Muscle layer of colon (tissue), 2 donors: Measurements from ENCODE around the gene MAP10.

Source experiments
- H3K27ac ChIP-seq: one replicate; pipeline ENCODE4 v1.7.0; 2013; ENCODE audit warnings: low read depth, mild to moderate bottlenecking, low read length, moderate library complexity
- H3K27me3 ChIP-seq, 2 donors: one replicate each; pipeline ENCODE4 v1.7.0; 2013; ENCODE audit warnings: low read length in 2 of 2, mild to moderate bottlenecking in 2 of 2; ENCODE audit not compliant: insufficient read depth in 2 of 2, control insufficient read depth in 1 of 2
- H3K36me3 ChIP-seq: one replicate; pipeline ENCODE4 v1.7.0; 2013; ENCODE audit warnings: mild to moderate bottlenecking, low read length; ENCODE audit not compliant: insufficient read depth
- H3K4me1 ChIP-seq: one replicate; pipeline ENCODE4 v1.7.0; 2013; ENCODE audit warnings: mild to moderate bottlenecking, low read length; ENCODE audit not compliant: insufficient read depth
- H3K4me3 ChIP-seq, 2 donors: one replicate each; pipeline ENCODE4 v1.7.0; 2013; ENCODE audit warnings: low read length in 2 of 2, low read depth in 1 of 2, mild to moderate bottlenecking in 1 of 2, moderate library complexity in 1 of 2
- H3K9ac ChIP-seq: one replicate; pipeline ENCODE4 v1.7.0; 2013; ENCODE audit warnings: low read length
- H3K9me3 ChIP-seq: one replicate; pipeline ENCODE4 v1.7.0; 2013; ENCODE audit warnings: mild to moderate bottlenecking, low read length
- donor health status: abdominal sarcoma.
- donor health status: Adenocarcinoma of cecum.

Gene MAP10

GRCh38 chr1:232806186-232806510 is 932 bp downstream of the MAP10 start:
- Histone ChIP-seq H3K9ac (no peak overlapping the region), H3K4me1 (peaks cover 8% of the 10 kb centered on the region), H3K27ac (peak overlapping the region; percentile 45), H3K9me3 (no peaks in the 10 kb centered on the region), H3K4me3 (peak overlapping the region in 1 of 2 donors; percentile 63), H3K36me3 (no peaks in the 10 kb centered on the region), H3K27me3 (no peaks in the 10 kb centered on the region)

- H3K9me3 ChIP-seq = no peaks in the 10 kb centered on the region
- no peaks in the 10 kb centered on the region for H3K36me3 ChIP-seq
- no peaks in the 10 kb centered on the region for H3K4me1 ChIP-seq
- no peak overlapping the region for H3K9ac ChIP-seq
- no peak overlapping the region for H3K4me3 ChIP-seq
- no peak overlapping the region for H3K27ac ChIP-seq
- no peaks in the 10 kb centered on the region for H3K27me3 ChIP-seq
Measured at GRCh38 chr1:232810856-232811255, 5.6 kb downstream of the MAP10 start.

- Histone ChIP-seq H3K36me3 (no peaks in the 10 kb centered on the region), H3K27me3 (no peaks in the 10 kb centered on the region), H3K4me1 (no peaks in the 10 kb centered on the region), H3K9me3 (no peaks in the 10 kb centered on the region), H3K27ac (no peak overlapping the region), H3K9ac (no peak overlapping the region), H3K4me3 (no peak overlapping the region)
Measured at GRCh38 chr1:232812560-232812959, 7.3 kb downstream of the MAP10 start.

GRCh38 chr1:232813097-232813496 is 7.9 kb downstream of the MAP10 start:
- H3K9ac ChIP-seq = no peak overlapping the region
- H3K27me3 ChIP-seq = no peaks in the 10 kb centered on the region
- H3K36me3 ChIP-seq = no peaks in the 10 kb centered on the region
- no peak overlapping the region for H3K27ac ChIP-seq
- H3K9me3 ChIP-seq = no peaks in the 10 kb centered on the region
- H3K4me3 ChIP-seq = no peak overlapping the region
- no peaks in the 10 kb centered on the region for H3K4me1 ChIP-seq

DNA sequence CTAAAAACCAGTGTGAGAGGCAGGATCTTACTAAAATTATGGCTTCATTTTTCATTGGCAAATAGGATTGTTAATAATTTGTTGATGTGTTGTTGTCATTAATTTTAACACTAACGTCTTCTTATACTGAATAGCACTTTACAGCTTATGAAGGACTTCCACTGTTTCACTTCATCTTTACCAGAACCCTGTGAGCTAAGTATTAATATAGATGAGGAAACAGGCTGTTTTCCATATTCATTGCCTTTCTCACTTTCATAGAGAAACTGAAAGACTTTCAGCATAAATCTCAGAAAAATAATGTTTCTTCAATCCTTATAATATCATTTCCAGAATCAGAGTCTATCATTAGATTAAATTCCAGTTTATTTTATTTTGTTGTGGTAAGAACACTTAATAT is 8.5 kb downstream of the MAP10 start:
- H3K4me3 ChIP-seq = no peak overlapping the region
- H3K36me3 ChIP-seq = no peaks in the 10 kb centered on the region
- H3K9ac ChIP-seq = no peak overlapping the region
- no peaks in the 10 kb centered on the region for H3K9me3 ChIP-seq
- H3K4me1 ChIP-seq = no peaks in the 10 kb centered on the region
- no peaks in the 10 kb centered on the region for H3K27me3 ChIP-seq
- H3K27ac ChIP-seq = no peak overlapping the region

- no peak overlapping the region for H3K27ac ChIP-seq
- no peaks in the 10 kb centered on the region for H3K27me3 ChIP-seq
- no peaks in the 10 kb centered on the region for H3K4me1 ChIP-seq
- no peaks in the 10 kb centered on the region for H3K9me3 ChIP-seq
- H3K4me3 ChIP-seq = no peak overlapping the region
- H3K9ac ChIP-seq = no peak overlapping the region
- no peaks in the 10 kb centered on the region for H3K36me3 ChIP-seq
Measured at GRCh38 chr1:232816324-232816723, 11.1 kb downstream of the MAP10 start.

GRCh38 chr1:232818040-232818439 is 12.8 kb downstream of the MAP10 start:
- Histone ChIP-seq H3K9me3 (no peaks in the 10 kb centered on the region), H3K4me1 (no peaks in the 10 kb centered on the region), H3K4me3 (no peak overlapping the region), H3K27me3 (no peaks in the 10 kb centered on the region), H3K36me3 (no peaks in the 10 kb centered on the region), H3K27ac (no peak overlapping the region), H3K9ac (no peak overlapping the region)

GRCh38 chr1:232820431-232820830 is 15.2 kb downstream of the MAP10 start:
- H3K27ac ChIP-seq = no peak overlapping the region
- no peaks in the 10 kb centered on the region for H3K9me3 ChIP-seq
- no peak overlapping the region for H3K9ac ChIP-seq
- no peaks in the 10 kb centered on the region for H3K4me1 ChIP-seq
- no peak overlapping the region for H3K4me3 ChIP-seq
- H3K36me3 ChIP-seq = no peaks in the 10 kb centered on the region
- H3K27me3 ChIP-seq = no peaks in the 10 kb centered on the region

GRCh38 chr1:232822530-232822929 is 17.3 kb downstream of the MAP10 start:
- H3K27ac ChIP-seq = no peak overlapping the region
- H3K9ac ChIP-seq = no peak overlapping the region
- no peak overlapping the region for H3K4me3 ChIP-seq
- no peaks in the 10 kb centered on the region for H3K36me3 ChIP-seq
- no peaks in the 10 kb centered on the region for H3K4me1 ChIP-seq
- H3K9me3 ChIP-seq = no peaks in the 10 kb centered on the region
- H3K27me3 ChIP-seq = no peaks in the 10 kb centered on the region

DNA sequence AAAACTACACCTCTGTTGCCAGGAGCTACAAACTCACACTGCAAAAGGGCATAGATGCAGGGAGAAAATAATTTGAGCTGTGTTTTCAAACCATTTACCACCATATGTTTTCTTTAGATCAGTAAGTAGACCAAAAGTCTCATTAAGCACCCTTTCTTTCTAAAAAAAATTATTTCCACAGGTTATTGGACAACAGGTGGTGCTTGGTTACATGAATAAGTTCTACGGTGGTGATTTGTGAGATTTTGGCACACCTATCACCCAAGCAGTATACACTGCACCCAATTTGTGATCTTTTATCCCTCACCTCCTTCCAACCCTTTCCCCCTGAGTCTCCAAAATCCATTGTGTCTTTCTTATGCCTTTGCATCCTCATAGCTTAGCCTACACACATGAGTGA is 21.1 kb downstream of the MAP10 start:
- Histone ChIP-seq H3K27ac (no peak overlapping the region), H3K4me1 (no peaks in the 10 kb centered on the region), H3K9me3 (no peaks in the 10 kb centered on the region), H3K9ac (no peak overlapping the region), H3K36me3 (no peaks in the 10 kb centered on the region), H3K27me3 (no peaks in the 10 kb centered on the region), H3K4me3 (no peak overlapping the region)

DNA sequence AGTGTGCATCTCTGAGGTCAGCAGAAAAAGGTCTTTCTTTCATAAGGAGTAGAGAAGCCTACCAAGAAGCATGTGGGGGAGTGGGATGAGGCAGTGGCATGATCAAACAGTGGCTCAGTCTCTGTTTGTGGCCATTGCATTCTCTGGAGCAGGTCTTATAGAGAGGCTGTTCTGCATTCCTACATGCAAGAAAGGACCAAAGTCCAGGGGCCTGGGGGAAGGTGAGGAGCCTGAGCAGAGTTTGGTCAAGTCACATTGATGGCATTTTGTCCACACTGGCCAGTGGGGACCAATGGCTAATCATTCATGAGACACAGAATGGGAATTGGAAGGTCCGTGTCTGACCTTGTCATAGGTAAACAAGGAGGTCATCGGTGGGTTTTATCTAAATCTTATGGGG is 25.4 kb downstream of the MAP10 start:
- Histone ChIP-seq H3K27ac (no peak overlapping the region), H3K4me1 (no peaks in the 10 kb centered on the region), H3K27me3 (no peaks in the 10 kb centered on the region), H3K9ac (no peak overlapping the region), H3K9me3 (no peaks in the 10 kb centered on the region), H3K4me3 (no peak overlapping the region), H3K36me3 (no peaks in the 10 kb centered on the region)

DNA sequence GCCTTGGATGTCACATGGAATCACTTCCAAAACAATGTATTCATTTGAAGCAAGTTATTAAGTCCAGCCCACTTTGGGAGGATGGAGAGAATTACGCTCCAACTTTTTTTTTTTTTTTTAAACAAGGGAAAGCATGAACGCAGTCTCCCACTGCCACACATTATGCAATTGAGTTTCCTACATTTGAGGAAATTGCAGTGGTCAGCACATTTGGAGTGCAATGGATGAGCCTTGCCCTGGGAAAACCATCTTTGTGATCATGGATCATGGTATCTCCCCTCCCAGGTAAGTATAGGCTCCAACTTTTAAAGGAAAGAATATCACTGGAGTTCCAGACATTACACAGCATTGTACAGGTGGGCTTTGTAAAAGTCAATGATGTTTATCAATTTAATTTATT is 26.7 kb downstream of the MAP10 start:
- Histone ChIP-seq H3K9me3 (no peaks in the 10 kb centered on the region), H3K36me3 (no peaks in the 10 kb centered on the region), H3K4me3 (no peak overlapping the region), H3K27me3 (no peaks in the 10 kb centered on the region), H3K4me1 (no peaks in the 10 kb centered on the region), H3K27ac (no peak overlapping the region), H3K9ac (no peak overlapping the region)
